GM12891 (cell line): Measurements from ENCODE around the gene GDF2.

Experiments used
- POLR2A ChIP-seq: IDR thresholded peaks from 2 replicates; pipeline ENCODE4 v1.6.1; 2011; ENCODE audit warnings: low read depth, low read length, control low read depth
- POLR2AphosphoS5 ChIP-seq: IDR thresholded peaks from 2 replicates; pipeline ENCODE4 v1.6.1; 2011; ENCODE audit warnings: low read depth, low read length, control low read depth
- SPI1 ChIP-seq: IDR thresholded peaks from 2 replicates; pipeline ENCODE4 v1.6.1; 2011; ENCODE audit warnings: low read depth, low read length, control low read depth
- TAF1 ChIP-seq: IDR thresholded peaks from 2 replicates; pipeline ENCODE4 v1.6.1; 2011; ENCODE audit warnings: low read depth, low read length, control low read depth

- TF ChIP-seq POLR2A, result no peak
- no peak for TF ChIP-seq TAF1
- no peak for TF ChIP-seq POLR2AphosphoS5
- TF ChIP-seq SPI1, result no peak
These were observed 12.2 kb upstream of the GDF2 start for GRCh38 chr10:47310090-47310505.
